Measurements from ENCODE around the gene SGPP2. TPM values are rescaled to one million over a fixed set of nuclear protein-coding genes. Genes with fewer than 3 reads are reported as not detected.

The SGPP2 gene
- polyA plus RNA-seq, 1 experiment = not detected

DNA sequence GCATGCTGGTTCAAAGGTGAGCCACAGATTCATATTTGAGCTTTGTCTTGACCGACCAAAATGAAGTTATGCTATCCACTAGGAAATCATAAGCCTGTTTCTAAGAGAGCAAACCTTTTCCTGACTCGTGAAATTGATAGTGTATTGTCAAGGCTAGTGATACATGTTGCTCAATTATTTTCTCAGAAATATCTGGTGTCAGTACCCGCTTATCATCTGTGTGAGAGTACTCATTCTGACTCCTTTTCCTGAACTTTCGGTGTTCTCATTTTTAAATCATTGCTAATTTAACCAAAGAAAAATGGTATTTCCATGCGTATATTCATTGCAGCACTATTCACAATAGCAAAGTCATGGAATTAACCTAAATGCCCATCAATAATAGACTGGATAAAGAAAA lies 56.2 kb downstream of the SGPP2 start:
- Histone ChIP-seq H3K9me3 (ENCODE audit: control insufficient read depth, insufficient read depth, low read length) (no peaks in the 10 kb centered on the region), H3K4me3 (ENCODE audit: low read depth, low read length) (no peak overlapping the region), H3K27ac (ENCODE audit: low read depth, low read length) (no peak overlapping the region), H3K27me3 (ENCODE audit: control insufficient read depth, insufficient read depth, low read length) (no peaks in the 10 kb centered on the region)
- TF ChIP-seq, protein P1, sequence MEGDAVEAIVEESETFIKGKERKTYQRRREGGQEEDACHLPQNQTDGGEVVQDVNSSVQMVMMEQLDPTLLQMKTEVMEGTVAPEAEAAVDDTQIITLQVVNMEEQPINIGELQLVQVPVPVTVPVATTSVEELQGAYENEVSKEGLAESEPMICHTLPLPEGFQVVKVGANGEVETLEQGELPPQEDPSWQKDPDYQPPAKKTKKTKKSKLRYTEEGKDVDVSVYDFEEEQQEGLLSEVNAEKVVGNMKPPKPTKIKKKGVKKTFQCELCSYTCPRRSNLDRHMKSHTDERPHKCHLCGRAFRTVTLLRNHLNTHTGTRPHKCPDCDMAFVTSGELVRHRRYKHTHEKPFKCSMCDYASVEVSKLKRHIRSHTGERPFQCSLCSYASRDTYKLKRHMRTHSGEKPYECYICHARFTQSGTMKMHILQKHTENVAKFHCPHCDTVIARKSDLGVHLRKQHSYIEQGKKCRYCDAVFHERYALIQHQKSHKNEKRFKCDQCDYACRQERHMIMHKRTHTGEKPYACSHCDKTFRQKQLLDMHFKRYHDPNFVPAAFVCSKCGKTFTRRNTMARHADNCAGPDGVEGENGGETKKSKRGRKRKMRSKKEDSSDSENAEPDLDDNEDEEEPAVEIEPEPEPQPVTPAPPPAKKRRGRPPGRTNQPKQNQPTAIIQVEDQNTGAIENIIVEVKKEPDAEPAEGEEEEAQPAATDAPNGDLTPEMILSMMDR (IDR thresholded peaks at IDR 0.05; ENCODE audit: low read depth, low read length) = no peak
- POLR2A ChIA-PET = no interaction called here
- DNase-seq (ENCODE audit: low read depth, low spot score) = no peak
- CTCF ChIA-PET = no interaction called here

DNA sequence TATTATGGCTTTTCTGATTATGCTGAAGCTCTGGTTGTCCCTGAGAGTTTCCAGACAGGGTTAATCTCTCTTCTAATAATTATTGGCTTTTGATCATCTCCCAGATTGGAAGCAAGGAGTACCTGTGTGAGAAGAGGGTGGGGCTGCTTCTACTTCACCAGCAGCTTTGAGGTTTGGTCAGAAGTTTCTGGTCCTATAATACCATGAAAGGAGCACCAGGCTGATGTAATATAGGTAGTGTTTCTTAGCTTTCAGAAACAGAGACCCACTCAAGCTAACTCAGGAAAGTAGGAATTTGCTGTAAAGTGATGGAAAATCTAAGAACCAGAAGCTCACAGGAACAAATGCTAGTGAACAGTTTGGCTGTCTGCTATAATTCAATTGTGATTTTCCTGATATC lies 57.6 kb downstream of the SGPP2 start:
- H3K9me3 ChIP-seq (ENCODE audit: control insufficient read depth, insufficient read depth, low read length) = no peaks in the 10 kb centered on the region
- no peak overlapping the region for H3K4me3 ChIP-seq (ENCODE audit: low read depth, low read length)
- DNase-seq (ENCODE audit: low read depth, low spot score) = no peak
- H3K27ac ChIP-seq (ENCODE audit: low read depth, low read length) = no peak overlapping the region
- CTCF ChIA-PET = no interaction called here
- TF ChIP-seq, protein P1 (IDR thresholded peaks at IDR 0.05; ENCODE audit: low read depth, low read length) = no peak
- POLR2A ChIA-PET = no interaction called here
- H3K27me3 ChIP-seq (ENCODE audit: control insufficient read depth, insufficient read depth, low read length) = no peaks in the 10 kb centered on the region

DNA sequence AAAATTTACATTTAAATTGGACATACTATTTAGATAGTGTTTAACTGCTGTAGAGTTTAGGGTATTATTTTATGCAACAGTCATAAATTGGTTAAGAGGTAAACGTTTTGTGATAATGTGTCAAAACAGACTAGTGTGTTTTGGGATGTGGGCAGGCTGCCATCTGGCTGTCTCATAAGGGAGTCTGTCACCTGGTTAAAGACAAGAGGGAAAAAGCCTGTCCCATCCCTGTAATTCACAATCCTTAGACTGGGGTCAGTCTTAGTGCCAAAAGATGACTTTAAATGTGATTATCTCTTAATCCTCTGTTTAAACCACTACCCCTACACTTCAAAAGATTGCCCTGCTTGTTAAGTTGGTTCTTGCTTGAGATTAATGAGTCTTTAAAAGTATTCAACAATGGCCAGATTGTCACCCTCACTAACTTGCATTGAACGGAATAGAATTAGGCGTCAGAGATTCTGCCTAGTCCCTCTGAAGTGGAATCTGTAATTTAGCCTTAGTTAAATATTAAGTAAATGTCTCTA lies 59.2 kb downstream of the SGPP2 start:
- Histone ChIP-seq H3K4me3 (ENCODE audit: low read depth, low read length) (no peak overlapping the region), H3K27me3 (ENCODE audit: control insufficient read depth, insufficient read depth, low read length) (no peaks in the 10 kb centered on the region), H3K9me3 (ENCODE audit: control insufficient read depth, insufficient read depth, low read length) (no peaks in the 10 kb centered on the region), H3K27ac (ENCODE audit: low read depth, low read length) (no peak overlapping the region)
- DNase-seq (ENCODE audit: low read depth, low spot score) = no peak
- POLR2A ChIA-PET = no interaction called here
- CTCF ChIA-PET = no interaction called here
- TF ChIP-seq, protein P1 (IDR thresholded peaks at IDR 0.05; ENCODE audit: low read depth, low read length) = no peak

DNA sequence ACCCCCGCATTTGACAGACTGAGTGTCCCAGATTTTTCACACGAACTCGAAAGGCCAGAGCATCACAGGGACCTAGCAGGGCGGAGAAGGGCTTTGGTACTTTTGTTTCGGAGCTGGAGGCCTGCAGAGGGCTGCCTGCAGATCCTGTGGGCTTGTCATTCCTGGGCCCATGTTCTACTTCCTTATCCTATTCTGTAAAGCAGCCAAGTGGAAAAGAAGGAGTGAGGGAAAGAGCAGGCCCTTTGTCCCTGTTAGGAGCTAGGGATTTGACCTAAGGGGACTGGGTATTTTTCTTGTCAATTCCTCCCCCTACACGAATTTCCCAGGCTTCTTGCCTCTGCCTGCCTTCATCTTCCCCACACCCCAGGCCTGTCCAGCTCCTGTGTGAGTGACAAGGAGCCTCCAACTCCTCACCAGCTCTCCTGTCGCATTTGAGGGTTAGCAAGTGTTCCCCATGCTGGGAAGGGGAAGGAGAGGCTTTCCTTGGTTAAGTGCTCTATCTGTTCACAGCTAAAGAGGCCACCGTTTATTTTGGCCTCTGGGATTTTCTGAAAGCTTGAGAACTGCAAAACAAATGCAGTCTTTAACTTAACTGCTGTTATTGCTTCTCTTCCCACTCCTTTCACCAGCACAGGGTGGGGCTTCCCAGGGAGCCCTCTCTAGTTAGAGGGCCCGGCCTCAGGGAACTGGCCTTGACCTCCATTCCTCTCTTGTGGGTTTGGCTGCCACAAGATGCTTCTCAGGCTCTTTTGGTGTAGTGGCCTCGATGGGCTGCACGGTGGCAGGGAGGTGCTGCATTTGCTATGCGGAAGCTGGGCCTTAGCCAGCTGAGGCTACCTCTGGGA lies 61.2 kb downstream of the SGPP2 start:
- no peak overlapping the region for H3K27ac ChIP-seq (ENCODE audit: low read depth, low read length)
- TF ChIP-seq, protein P1 (IDR thresholded peaks at IDR 0.05; ENCODE audit: low read depth, low read length) = no peak
- POLR2A ChIA-PET = no interaction called here
- H3K9me3 ChIP-seq (ENCODE audit: control insufficient read depth, insufficient read depth, low read length) = no peaks in the 10 kb centered on the region
- no peak overlapping the region for H3K4me3 ChIP-seq (ENCODE audit: low read depth, low read length)
- H3K27me3 ChIP-seq (ENCODE audit: control insufficient read depth, insufficient read depth, low read length) = no peaks in the 10 kb centered on the region
- CTCF ChIA-PET = no interaction called here
- DNase-seq (ENCODE audit: low read depth, low spot score) = no peak

DNA sequence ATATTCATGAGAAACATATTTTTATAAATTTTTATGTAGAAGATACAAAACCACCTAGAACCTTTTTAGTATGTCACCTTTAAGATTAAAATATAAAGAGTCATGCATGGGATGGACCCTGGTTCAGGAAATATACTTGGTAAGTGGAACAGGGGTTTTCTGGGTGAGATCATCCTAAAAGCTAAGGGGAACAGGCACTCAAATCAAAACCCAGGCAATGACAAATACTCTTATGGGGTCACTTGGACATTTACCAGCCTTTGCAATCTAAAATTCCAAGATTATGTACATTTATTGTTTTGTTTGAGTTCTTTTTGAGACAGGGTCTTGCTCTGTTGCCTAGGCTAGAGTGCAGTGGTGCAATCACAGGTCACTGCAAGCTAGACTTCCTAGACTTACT lies 65.8 kb downstream of the SGPP2 start:
- ChIA-PET POLR2A (no interaction called here), CTCF (no interaction called here)
- TF ChIP-seq, protein P1 (IDR thresholded peaks at IDR 0.05; ENCODE audit: low read depth, low read length) = no peak
- DNase-seq (ENCODE audit: low read depth, low spot score) = no peak
- H3K27ac ChIP-seq (ENCODE audit: low read depth, low read length) = no peak overlapping the region
- H3K9me3 ChIP-seq (ENCODE audit: control insufficient read depth, insufficient read depth, low read length) = no peaks in the 10 kb centered on the region
- no peak overlapping the region for H3K4me3 ChIP-seq (ENCODE audit: low read depth, low read length)
- no peaks in the 10 kb centered on the region for H3K27me3 ChIP-seq (ENCODE audit: control insufficient read depth, insufficient read depth, low read length)

All from AG04450 (cell line).